ENCODE results near the gene ZMYM3. TPM values are rescaled to one million over a fixed set of nuclear protein-coding genes. Genes with fewer than 3 reads are reported as not detected.

Gene ZMYM3
- total and polyA plus RNA-seq, 9 of the 15 experiments (the other 6 are each of a cell fraction or from before 2014, with no cell fraction given), result 4.3 to 36.3 (median 16.8) TPM

- TF ChIP-seq ZNF512 (tag; IDR thresholded peaks at IDR 0.05) (peak; percentile 85), ETS1 (conservative IDR thresholded peaks at IDR 0.05; ENCODE audit: control insufficient read depth, low read depth, low read length) (no peak), FOXA1 (IDR thresholded peaks at IDR 0.05; ENCODE audit: borderline replicate concordance) (no peak), OTX1 (CRISPR knock-in tag; IDR thresholded peaks at IDR 0.05) (peak; percentile 79), NFE2L1 (tag; IDR thresholded peaks at IDR 0.05; ENCODE audit: borderline replicate concordance, low read depth) (no peak), MEIS2 (IDR thresholded peaks at IDR 0.05; ENCODE audit: partially characterized antibody) (peak; percentile 33), ZBTB43 (CRISPR knock-in tag; IDR thresholded peaks at IDR 0.05) (no peak), HDAC1 (IDR thresholded peaks at IDR 0.05) (peak in 1 of 2 experiments; percentile 6; a peak in 1 of 4 replicates), ZNF668 (CRISPR knock-in tag; IDR thresholded peaks at IDR 0.05) (no peak), ATF1 (CRISPR knock-in tag; IDR thresholded peaks at IDR 0.05) (no peak), ATF1 (tag; IDR thresholded peaks at IDR 0.05) (no peak), MEF2A (IDR thresholded peaks at IDR 0.05; ENCODE audit: control insufficient read depth, low read depth, low read length) (no peak), HNRNPL (IDR thresholded peaks at IDR 0.05; ENCODE audit: low read depth, low read length) (no peak), HEY1 (CRISPR knock-in tag; IDR thresholded peaks at IDR 0.05; ENCODE audit: borderline replicate concordance) (no peak), POLR3A (IDR thresholded peaks at IDR 0.05; ENCODE audit: borderline replicate concordance, extremely low read depth, insufficient read depth, insufficient read length) (no peak), RERE (CRISPR knock-in tag; IDR thresholded peaks at IDR 0.05; ENCODE audit: borderline replicate concordance) (no peak)
These were observed 28.8 kb upstream of the ZMYM3 start (continued) for GRCh38 chrX:71282514-71283402.

Data from K562 (cell line).